ENCODE results near the gene EFNA5. TPM values are rescaled to one million over a fixed set of nuclear protein-coding genes. Genes with fewer than 3 reads are reported as not detected.

EFNA5 gene
- total and polyA plus RNA-seq, 10 of the 15 experiments (the other 5 are each of a cell fraction or from before 2014, with no cell fraction given), result 0.19 to 12.6 (median 3.9) TPM

- TF ChIP-seq SMAD1 (IDR thresholded peaks at IDR 0.05; ENCODE audit: low read depth, partially characterized antibody) (no peak), MXI1 (IDR thresholded peaks at IDR 0.05; ENCODE audit: low read depth, low read length) (no peak), CREM (IDR thresholded peaks at IDR 0.05; ENCODE audit: low read depth) (0 out of 2 replicates have a peak, but pooled peaks have one; percentile 61), ZNF274 (IDR thresholded peaks at IDR 0.05; ENCODE audit: insufficient read depth, insufficient read length) (no peak), ZNF217 (IDR thresholded peaks at IDR 0.05) (no peak), POU2F2 (IDR thresholded peaks at IDR 0.05; ENCODE audit: borderline replicate concordance, low read depth, low read length) (peak; percentile 71; the same call in 1 of the 3 replicates), TCF12 (IDR thresholded peaks at IDR 0.05; ENCODE audit: low read depth, low read length) (0 out of 2 replicates have a peak, but pooled peaks have one; percentile 12), RBBP5 (conservative IDR thresholded peaks at IDR 0.05) (no peak), PML (IDR thresholded peaks at IDR 0.05; ENCODE audit: low read length) (no peak), SREBF1 (IDR thresholded peaks at IDR 0.05; ENCODE audit: low read length) (no peak), ESRRA (IDR thresholded peaks at IDR 0.05; ENCODE audit: low read length) (no peak), JUND (IDR thresholded peaks at IDR 0.05; ENCODE audit: low read depth, low read length) (no peak), CBX5 (IDR thresholded peaks at IDR 0.05; ENCODE audit: low read depth) (peak; percentile 77; the same call in 1 of the 2 replicates), BACH1 (IDR thresholded peaks at IDR 0.05; ENCODE audit: borderline replicate concordance) (0 out of 2 replicates have a peak, but pooled peaks have one; percentile 17), SRF (IDR thresholded peaks at IDR 0.05; ENCODE audit: low read depth in 2 of 2, low read length in 2 of 2) (no peak), NFXL1 (IDR thresholded peaks at IDR 0.05; ENCODE audit: borderline replicate concordance) (no peak), MAX (IDR thresholded peaks at IDR 0.05; ENCODE audit: low read depth, low read length) (no peak), EGR1 (IDR thresholded peaks at IDR 0.05; ENCODE audit: borderline replicate concordance in 1 of 2, low read depth in 2 of 2, low read length in 2 of 2) (no peak), FOXK2 (IDR thresholded peaks at IDR 0.05) (no peak), RCOR1 (conservative IDR thresholded peaks at IDR 0.05; ENCODE audit: low read depth, low read length) (no peak)
- TF ChIP-seq, protein P1, sequence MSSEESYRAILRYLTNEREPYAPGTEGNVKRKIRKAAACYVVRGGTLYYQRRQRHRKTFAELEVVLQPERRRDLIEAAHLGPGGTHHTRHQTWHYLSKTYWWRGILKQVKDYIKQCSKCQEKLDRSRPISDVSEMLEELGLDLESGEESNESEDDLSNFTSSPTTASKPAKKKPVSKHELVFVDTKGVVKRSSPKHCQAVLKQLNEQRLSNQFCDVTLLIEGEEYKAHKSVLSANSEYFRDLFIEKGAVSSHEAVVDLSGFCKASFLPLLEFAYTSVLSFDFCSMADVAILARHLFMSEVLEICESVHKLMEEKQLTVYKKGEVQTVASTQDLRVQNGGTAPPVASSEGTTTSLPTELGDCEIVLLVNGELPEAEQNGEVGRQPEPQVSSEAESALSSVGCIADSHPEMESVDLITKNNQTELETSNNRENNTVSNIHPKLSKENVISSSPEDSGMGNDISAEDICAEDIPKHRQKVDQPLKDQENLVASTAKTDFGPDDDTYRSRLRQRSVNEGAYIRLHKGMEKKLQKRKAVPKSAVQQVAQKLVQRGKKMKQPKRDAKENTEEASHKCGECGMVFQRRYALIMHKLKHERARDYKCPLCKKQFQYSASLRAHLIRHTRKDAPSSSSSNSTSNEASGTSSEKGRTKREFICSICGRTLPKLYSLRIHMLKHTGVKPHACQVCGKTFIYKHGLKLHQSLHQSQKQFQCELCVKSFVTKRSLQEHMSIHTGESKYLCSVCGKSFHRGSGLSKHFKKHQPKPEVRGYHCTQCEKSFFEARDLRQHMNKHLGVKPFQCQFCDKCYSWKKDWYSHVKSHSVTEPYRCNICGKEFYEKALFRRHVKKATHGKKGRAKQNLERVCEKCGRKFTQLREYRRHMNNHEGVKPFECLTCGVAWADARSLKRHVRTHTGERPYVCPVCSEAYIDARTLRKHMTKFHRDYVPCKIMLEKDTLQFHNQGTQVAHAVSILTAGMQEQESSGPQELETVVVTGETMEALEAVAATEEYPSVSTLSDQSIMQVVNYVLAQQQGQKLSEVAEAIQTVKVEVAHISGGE (CRISPR knock-in tag; IDR thresholded peaks at IDR 0.05), result no peak
- TF ChIP-seq, protein P2, sequence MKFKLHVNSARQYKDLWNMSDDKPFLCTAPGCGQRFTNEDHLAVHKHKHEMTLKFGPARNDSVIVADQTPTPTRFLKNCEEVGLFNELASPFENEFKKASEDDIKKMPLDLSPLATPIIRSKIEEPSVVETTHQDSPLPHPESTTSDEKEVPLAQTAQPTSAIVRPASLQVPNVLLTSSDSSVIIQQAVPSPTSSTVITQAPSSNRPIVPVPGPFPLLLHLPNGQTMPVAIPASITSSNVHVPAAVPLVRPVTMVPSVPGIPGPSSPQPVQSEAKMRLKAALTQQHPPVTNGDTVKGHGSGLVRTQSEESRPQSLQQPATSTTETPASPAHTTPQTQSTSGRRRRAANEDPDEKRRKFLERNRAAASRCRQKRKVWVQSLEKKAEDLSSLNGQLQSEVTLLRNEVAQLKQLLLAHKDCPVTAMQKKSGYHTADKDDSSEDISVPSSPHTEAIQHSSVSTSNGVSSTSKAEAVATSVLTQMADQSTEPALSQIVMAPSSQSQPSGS (IDR thresholded peaks at IDR 0.05; ENCODE audit: low read length), result no peak
- TF ChIP-seq, protein P3, sequence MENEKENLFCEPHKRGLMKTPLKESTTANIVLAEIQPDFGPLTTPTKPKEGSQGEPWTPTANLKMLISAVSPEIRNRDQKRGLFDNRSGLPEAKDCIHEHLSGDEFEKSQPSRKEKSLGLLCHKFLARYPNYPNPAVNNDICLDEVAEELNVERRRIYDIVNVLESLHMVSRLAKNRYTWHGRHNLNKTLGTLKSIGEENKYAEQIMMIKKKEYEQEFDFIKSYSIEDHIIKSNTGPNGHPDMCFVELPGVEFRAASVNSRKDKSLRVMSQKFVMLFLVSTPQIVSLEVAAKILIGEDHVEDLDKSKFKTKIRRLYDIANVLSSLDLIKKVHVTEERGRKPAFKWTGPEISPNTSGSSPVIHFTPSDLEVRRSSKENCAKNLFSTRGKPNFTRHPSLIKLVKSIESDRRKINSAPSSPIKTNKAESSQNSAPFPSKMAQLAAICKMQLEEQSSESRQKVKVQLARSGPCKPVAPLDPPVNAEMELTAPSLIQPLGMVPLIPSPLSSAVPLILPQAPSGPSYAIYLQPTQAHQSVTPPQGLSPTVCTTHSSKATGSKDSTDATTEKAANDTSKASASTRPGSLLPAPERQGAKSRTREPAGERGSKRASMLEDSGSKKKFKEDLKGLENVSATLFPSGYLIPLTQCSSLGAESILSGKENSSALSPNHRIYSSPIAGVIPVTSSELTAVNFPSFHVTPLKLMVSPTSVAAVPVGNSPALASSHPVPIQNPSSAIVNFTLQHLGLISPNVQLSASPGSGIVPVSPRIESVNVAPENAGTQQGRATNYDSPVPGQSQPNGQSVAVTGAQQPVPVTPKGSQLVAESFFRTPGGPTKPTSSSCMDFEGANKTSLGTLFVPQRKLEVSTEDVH (IDR thresholded peaks at IDR 0.05; ENCODE audit: low read depth, partially characterized antibody), result no peak
These were observed 98.9 kb downstream of the EFNA5 start (continued) for GRCh38 chr5:107571621-107572536.
